ENCODE results near the gene EVA1C.

The EVA1C gene

GRCh38 chr21:32532636-32533035, 120.1 kb downstream of the EVA1C start:
- in situ Hi-C loops (cut with MboI; ENCODE audit: low sequenced_read_pairs, unreplicated experiment), result no loop called here
- no peak for TF ChIP-seq CTCF (IDR thresholded peaks at IDR 0.05; ENCODE audit: borderline replicate concordance, control extremely low read depth, extremely low read depth, insufficient read depth, missing control alignments)
- no peak for DNase-seq (ENCODE audit: low spot score)

GRCh38 chr21:32533053-32533452, 120.5 kb downstream of the EVA1C start:
- no peak for TF ChIP-seq CTCF (IDR thresholded peaks at IDR 0.05; ENCODE audit: borderline replicate concordance, control extremely low read depth, extremely low read depth, insufficient read depth, missing control alignments)
- in situ Hi-C loops (cut with MboI; ENCODE audit: low sequenced_read_pairs, unreplicated experiment), result no loop called here

GRCh38 chr21:32533611-32534010, 121.1 kb downstream of the EVA1C start:
- in situ Hi-C loops (cut with MboI; ENCODE audit: low sequenced_read_pairs, unreplicated experiment), result no loop called here
- no peak for DNase-seq (ENCODE audit: low spot score)
- TF ChIP-seq CTCF (IDR thresholded peaks at IDR 0.05; ENCODE audit: borderline replicate concordance, control extremely low read depth, extremely low read depth, insufficient read depth, missing control alignments), result no peak

More at GRCh38 chr21:32533053-32533452, 120.5 kb downstream of the EVA1C start:
- DNase-seq (ENCODE audit: low spot score), result no peak

GRCh38 chr21:32534113-32534512, 121.6 kb downstream of the EVA1C start:
- in situ Hi-C loops (cut with MboI; ENCODE audit: low sequenced_read_pairs, unreplicated experiment), result no loop called here
- TF ChIP-seq CTCF (IDR thresholded peaks at IDR 0.05; ENCODE audit: borderline replicate concordance, control extremely low read depth, extremely low read depth, insufficient read depth, missing control alignments), result no peak
- DNase-seq (ENCODE audit: low spot score), result no peak

GRCh38 chr21:32535612-32536011, 123.1 kb downstream of the EVA1C start:
- in situ Hi-C loops (cut with MboI; ENCODE audit: low sequenced_read_pairs, unreplicated experiment), result no loop called here
- TF ChIP-seq CTCF (IDR thresholded peaks at IDR 0.05; ENCODE audit: borderline replicate concordance, control extremely low read depth, extremely low read depth, insufficient read depth, missing control alignments), result no peak
- DNase-seq (ENCODE audit: low spot score), result no peak

GRCh38 chr21:32537569-32537881, 125.0 kb downstream of the EVA1C start:
- no peak for TF ChIP-seq CTCF (IDR thresholded peaks at IDR 0.05; ENCODE audit: borderline replicate concordance, control extremely low read depth, extremely low read depth, insufficient read depth, missing control alignments)
- in situ Hi-C loops (cut with MboI; ENCODE audit: low sequenced_read_pairs, unreplicated experiment), result no loop called here
- DNase-seq (ENCODE audit: low spot score), result no peak

All from GM13976 (cell line).